Lower leg skin (tissue), 4 donors: ENCODE measurements around the gene ARHGAP1. TPM values are rescaled to one million over a fixed set of nuclear protein-coding genes. Genes with fewer than 3 reads are reported as not detected.
A peak's percentile ranks its signal among the peaks of the same experiment; 100 is the strongest.
"Not testable (repeated sequence)": the region's sequence is repeated elsewhere in the genome, so short reads cannot be mapped to it uniquely, and the experiment has no call there.

Source experiments
- DNase-seq, 2 donors: peaks; one replicate each; pipeline ENCODE4 v3.0.0-alpha.2; 2019; ENCODE audit warnings: low spot score in 2 of 2
- H3K4me3 ChIP-seq: fragments of 200-600 bp; sonication (generic); 2 replicates; pipeline ENCODE4 v1.5.1; 2017; ENCODE audit warnings: mild to moderate bottlenecking, low read depth; ENCODE audit not compliant: poor library complexity, severe bottlenecking
- CTCF ChIP-seq, 3 donors: fragments of 450-650 bp; IDR thresholded peaks; one replicate each; pipeline ENCODE4 v1.5.1; 2016; ENCODE audit warnings: antibody characterized with exemption in 3 of 3, mild to moderate bottlenecking in 3 of 3, moderate library complexity in 2 of 3
- POLR2A ChIP-seq, 2 donors: fragments of 450-650 bp; IDR thresholded peaks; one replicate each; pipeline ENCODE4 v1.6.1; 2016 to 2017; ENCODE audit warnings: antibody characterized with exemption in 2 of 2, mild to moderate bottlenecking in 1 of 2, moderate library complexity in 1 of 2
- WGBS, 2 donors: methylation state at CpG; one replicate each; pipeline ENCODE4 v1.1.5; 2018; 5-methylcytosine and 5-hydroxymethylcytosine counted together
- intact Hi-C: fragments of 100-400 bp; cut with DNase I; formaldehyde crosslinking; loops from one replicate; pipeline ENCODE4 v1.15.0; 2023; ENCODE audit warnings: low total_unique reads
- total RNA-seq, 4 donors: library from RNA; depleted of rRNA; stranded (reverse); fragments of >200 nt; gene quantifications; one replicate each; pipeline ENCODE4 v1.1.0, GENCODE V29; 2016

The ARHGAP1 gene
- total RNA-seq, 4 donors from 2014 or later, result 56.4 to 70.6 (median 64.3) TPM

- WGBS, 2 donors, result 61 to 76% methylated on average over 5 to 6 of the region's 6 CpGs
Measured at GRCh38 chr11:46673713-46674462, 26.5 kb downstream of the ARHGAP1 start.

GRCh38 chr11:46672381-46672839 is 28.0 kb downstream of the ARHGAP1 start:
- 63 to 67% methylated on average over 4 to 7 of the region's 7 CpGs for WGBS, 2 donors
- intact Hi-C loops, result no loop called here
- no peak overlapping the region for H3K4me3 ChIP-seq
- TF ChIP-seq POLR2A (IDR thresholded peaks at IDR 0.05) (no peak), CTCF (IDR thresholded peaks at IDR 0.05) (no peak)
- no peak for DNase-seq

More at GRCh38 chr11:46673713-46674462, 26.5 kb downstream of the ARHGAP1 start:
- TF ChIP-seq CTCF (IDR thresholded peaks at IDR 0.05) (no peak), POLR2A (IDR thresholded peaks at IDR 0.05) (no peak)
- no peak for DNase-seq
- intact Hi-C loops, result no loop called here
- H3K4me3 ChIP-seq, result no peak overlapping the region

GRCh38 chr11:46671958-46672315 is 28.5 kb downstream of the ARHGAP1 start:
- 91 to 95% methylated on average over 10 of the region's 10 CpGs for WGBS, 2 donors
- no peak for DNase-seq
- intact Hi-C loops, result no loop called here
- TF ChIP-seq CTCF (IDR thresholded peaks at IDR 0.05) (no peak), POLR2A (IDR thresholded peaks at IDR 0.05) (no peak)
- H3K4me3 ChIP-seq, result no peak overlapping the region

- WGBS, 2 donors, result 82 to 88% methylated on average over 3 of the region's 3 CpGs
- DNase-seq, H3K4me3 ChIP-seq, intact Hi-C loops: not testable (repeated sequence)
Measured at GRCh38 chr11:46670521-46670920, 29.9 kb downstream of the ARHGAP1 start.

GRCh38 chr11:46669711-46670139 is 30.7 kb downstream of the ARHGAP1 start:
- no peak overlapping the region for H3K4me3 ChIP-seq
- TF ChIP-seq CTCF (IDR thresholded peaks at IDR 0.05) (no peak), POLR2A (IDR thresholded peaks at IDR 0.05) (no peak)
- intact Hi-C loops, result no loop called here
- peak in 1 of 2 donors; percentile 63 for DNase-seq
- WGBS, 2 donors, result 61 to 73% methylated on average over 3 of the region's 3 CpGs

- intact Hi-C loops, result no loop called here
- WGBS, 2 donors, result 91 to 94% methylated on average over 12 of the region's 12 CpGs
- peak in 1 of 2 donors; percentile 75 for DNase-seq
- TF ChIP-seq CTCF (IDR thresholded peaks at IDR 0.05), result no peak
- no peak for TF ChIP-seq POLR2A (IDR thresholded peaks at IDR 0.05)
- H3K4me3 ChIP-seq, result no peak overlapping the region
Measured at GRCh38 chr11:46668480-46669085, 31.8 kb downstream of the ARHGAP1 start.
